ENCODE measurements around the gene KXD1. TPM values are rescaled to one million over a fixed set of nuclear protein-coding genes. Genes with fewer than 3 reads are reported as not detected.

KXD1 gene
- total and polyA plus RNA-seq, 10 of the 15 experiments (the other 5 are each of a cell fraction or from before 2014, with no cell fraction given), result 27.5 to 209 (median 129) TPM

DNA sequence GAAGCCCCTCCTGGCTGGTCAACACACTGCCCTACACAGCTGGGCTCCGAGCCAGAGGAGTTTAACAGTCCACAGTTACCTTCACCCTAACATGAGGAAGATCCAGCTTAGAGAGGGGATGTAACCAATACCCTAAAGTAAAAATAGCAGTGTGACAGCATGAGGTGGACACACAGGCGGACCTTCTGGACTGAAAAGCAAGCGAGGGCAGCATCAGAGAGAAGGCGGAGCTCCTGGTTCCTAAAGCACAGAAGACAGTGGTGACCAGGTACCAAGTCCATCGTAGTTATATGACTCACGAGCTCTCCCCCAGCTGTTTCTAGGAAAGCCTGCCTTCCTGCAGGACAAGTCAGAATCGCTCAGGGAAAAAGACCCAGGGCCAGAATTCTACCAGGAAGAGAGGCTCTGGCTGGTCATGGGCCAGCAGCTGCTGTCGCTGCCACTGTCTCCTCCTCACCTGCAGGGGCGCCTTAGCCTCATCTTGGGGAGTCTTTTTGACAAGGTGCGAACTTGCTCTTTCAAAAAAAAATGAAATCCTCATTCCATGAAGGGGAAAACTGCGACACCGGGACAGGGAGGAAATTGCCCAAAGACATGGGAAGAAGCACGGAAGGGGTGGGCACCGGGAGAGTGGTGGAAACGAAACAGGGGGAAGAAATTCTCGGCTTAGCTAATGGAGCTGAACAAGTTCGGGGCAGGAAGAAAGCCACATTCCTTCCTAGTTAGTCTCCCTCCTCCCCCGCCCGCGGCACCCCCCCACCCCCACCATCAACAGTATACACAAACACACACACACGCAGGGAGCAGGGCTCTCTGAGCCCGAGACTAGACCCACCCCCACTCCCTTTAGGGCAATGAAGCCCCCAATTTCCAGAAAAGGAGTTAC, 37.5 kb upstream of the KXD1 start (continued):
- TF ChIP-seq, protein P1, sequence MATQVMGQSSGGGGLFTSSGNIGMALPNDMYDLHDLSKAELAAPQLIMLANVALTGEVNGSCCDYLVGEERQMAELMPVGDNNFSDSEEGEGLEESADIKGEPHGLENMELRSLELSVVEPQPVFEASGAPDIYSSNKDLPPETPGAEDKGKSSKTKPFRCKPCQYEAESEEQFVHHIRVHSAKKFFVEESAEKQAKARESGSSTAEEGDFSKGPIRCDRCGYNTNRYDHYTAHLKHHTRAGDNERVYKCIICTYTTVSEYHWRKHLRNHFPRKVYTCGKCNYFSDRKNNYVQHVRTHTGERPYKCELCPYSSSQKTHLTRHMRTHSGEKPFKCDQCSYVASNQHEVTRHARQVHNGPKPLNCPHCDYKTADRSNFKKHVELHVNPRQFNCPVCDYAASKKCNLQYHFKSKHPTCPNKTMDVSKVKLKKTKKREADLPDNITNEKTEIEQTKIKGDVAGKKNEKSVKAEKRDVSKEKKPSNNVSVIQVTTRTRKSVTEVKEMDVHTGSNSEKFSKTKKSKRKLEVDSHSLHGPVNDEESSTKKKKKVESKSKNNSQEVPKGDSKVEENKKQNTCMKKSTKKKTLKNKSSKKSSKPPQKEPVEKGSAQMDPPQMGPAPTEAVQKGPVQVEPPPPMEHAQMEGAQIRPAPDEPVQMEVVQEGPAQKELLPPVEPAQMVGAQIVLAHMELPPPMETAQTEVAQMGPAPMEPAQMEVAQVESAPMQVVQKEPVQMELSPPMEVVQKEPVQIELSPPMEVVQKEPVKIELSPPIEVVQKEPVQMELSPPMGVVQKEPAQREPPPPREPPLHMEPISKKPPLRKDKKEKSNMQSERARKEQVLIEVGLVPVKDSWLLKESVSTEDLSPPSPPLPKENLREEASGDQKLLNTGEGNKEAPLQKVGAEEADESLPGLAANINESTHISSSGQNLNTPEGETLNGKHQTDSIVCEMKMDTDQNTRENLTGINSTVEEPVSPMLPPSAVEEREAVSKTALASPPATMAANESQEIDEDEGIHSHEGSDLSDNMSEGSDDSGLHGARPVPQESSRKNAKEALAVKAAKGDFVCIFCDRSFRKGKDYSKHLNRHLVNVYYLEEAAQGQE (IDR thresholded peaks at IDR 0.05; ENCODE audit: low read depth, low read length), result no peak
- no peak for TF ChIP-seq BCL11A (IDR thresholded peaks at IDR 0.05; ENCODE audit: low read depth, low read length)
- no peak for TF ChIP-seq RFX5 (IDR thresholded peaks at IDR 0.05; ENCODE audit: low read depth, low read length)
- no peak for TF ChIP-seq PML (IDR thresholded peaks at IDR 0.05; ENCODE audit: low read length)
- no peak for TF ChIP-seq ASH2L (IDR thresholded peaks at IDR 0.05; ENCODE audit: borderline replicate concordance, low read depth)
- TF ChIP-seq CREB1 (IDR thresholded peaks at IDR 0.05; ENCODE audit: low read depth), result no peak
- no peak for TF ChIP-seq NFIC (IDR thresholded peaks at IDR 0.05; ENCODE audit: low read depth, low read length)
- peak; percentile 62 for TF ChIP-seq ZNF384 (IDR thresholded peaks at IDR 0.05; ENCODE audit: borderline replicate concordance, low read depth, low read length)
- peak; percentile 65 for TF ChIP-seq RAD21 (IDR thresholded peaks at IDR 0.05; ENCODE audit: insufficient read depth, low read depth, low read length)
- no peak for TF ChIP-seq MYC (IDR thresholded peaks at IDR 0.05; ENCODE audit: insufficient read depth, insufficient read length, insufficient replicate concordance, low read length, severe bottlenecking)
- TF ChIP-seq SMAD1 (IDR thresholded peaks at IDR 0.05; ENCODE audit: low read depth, partially characterized antibody), result no peak
- peak in 1 of 2 experiments; percentile 33; a peak in 1 of 3 replicates for TF ChIP-seq EGR1 (IDR thresholded peaks at IDR 0.05; ENCODE audit: borderline replicate concordance in 1 of 2, low read depth in 2 of 2, low read length in 2 of 2)
- TF ChIP-seq SMARCA5 (IDR thresholded peaks at IDR 0.05), result peak; percentile 84
- no peak for TF ChIP-seq MEF2A (IDR thresholded peaks at IDR 0.05; ENCODE audit: insufficient read depth, low read depth, low read length)
- TF ChIP-seq IKZF1 (conservative IDR thresholded peaks at IDR 0.05), result peak; percentile 72; the same call in 1 of the 2 replicates
- TF ChIP-seq, protein P2, sequence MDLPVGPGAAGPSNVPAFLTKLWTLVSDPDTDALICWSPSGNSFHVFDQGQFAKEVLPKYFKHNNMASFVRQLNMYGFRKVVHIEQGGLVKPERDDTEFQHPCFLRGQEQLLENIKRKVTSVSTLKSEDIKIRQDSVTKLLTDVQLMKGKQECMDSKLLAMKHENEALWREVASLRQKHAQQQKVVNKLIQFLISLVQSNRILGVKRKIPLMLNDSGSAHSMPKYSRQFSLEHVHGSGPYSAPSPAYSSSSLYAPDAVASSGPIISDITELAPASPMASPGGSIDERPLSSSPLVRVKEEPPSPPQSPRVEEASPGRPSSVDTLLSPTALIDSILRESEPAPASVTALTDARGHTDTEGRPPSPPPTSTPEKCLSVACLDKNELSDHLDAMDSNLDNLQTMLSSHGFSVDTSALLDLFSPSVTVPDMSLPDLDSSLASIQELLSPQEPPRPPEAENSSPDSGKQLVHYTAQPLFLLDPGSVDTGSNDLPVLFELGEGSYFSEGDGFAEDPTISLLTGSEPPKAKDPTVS (IDR thresholded peaks at IDR 0.05; ENCODE audit: low read depth, low read length), result no peak
- 0 out of 4 replicates have a peak, but pooled peaks of 1 of the 2 experiments have one; percentile 51 for TF ChIP-seq BHLHE40 (IDR thresholded peaks at IDR 0.05; ENCODE audit: borderline replicate concordance in 1 of 2, low read depth in 2 of 2, low read length in 1 of 2)
- no peak for TF ChIP-seq ZNF24 (IDR thresholded peaks at IDR 0.05)
- TF ChIP-seq, protein P3, sequence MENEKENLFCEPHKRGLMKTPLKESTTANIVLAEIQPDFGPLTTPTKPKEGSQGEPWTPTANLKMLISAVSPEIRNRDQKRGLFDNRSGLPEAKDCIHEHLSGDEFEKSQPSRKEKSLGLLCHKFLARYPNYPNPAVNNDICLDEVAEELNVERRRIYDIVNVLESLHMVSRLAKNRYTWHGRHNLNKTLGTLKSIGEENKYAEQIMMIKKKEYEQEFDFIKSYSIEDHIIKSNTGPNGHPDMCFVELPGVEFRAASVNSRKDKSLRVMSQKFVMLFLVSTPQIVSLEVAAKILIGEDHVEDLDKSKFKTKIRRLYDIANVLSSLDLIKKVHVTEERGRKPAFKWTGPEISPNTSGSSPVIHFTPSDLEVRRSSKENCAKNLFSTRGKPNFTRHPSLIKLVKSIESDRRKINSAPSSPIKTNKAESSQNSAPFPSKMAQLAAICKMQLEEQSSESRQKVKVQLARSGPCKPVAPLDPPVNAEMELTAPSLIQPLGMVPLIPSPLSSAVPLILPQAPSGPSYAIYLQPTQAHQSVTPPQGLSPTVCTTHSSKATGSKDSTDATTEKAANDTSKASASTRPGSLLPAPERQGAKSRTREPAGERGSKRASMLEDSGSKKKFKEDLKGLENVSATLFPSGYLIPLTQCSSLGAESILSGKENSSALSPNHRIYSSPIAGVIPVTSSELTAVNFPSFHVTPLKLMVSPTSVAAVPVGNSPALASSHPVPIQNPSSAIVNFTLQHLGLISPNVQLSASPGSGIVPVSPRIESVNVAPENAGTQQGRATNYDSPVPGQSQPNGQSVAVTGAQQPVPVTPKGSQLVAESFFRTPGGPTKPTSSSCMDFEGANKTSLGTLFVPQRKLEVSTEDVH (IDR thresholded peaks at IDR 0.05; ENCODE audit: low read depth, partially characterized antibody), result no peak
- no peak; the same call in 1 of the 2 replicates for TF ChIP-seq RB1 (IDR thresholded peaks at IDR 0.05; ENCODE audit: borderline replicate concordance)
